ENCODE data around the gene HACE1. TPM values are rescaled to one million over a fixed set of nuclear protein-coding genes. Genes with fewer than 3 reads are reported as not detected.
"Not testable (repeated sequence)": the region's sequence is repeated elsewhere in the genome, so short reads cannot be mapped to it uniquely, and the experiment has no call there.

The HACE1 gene, protein sequence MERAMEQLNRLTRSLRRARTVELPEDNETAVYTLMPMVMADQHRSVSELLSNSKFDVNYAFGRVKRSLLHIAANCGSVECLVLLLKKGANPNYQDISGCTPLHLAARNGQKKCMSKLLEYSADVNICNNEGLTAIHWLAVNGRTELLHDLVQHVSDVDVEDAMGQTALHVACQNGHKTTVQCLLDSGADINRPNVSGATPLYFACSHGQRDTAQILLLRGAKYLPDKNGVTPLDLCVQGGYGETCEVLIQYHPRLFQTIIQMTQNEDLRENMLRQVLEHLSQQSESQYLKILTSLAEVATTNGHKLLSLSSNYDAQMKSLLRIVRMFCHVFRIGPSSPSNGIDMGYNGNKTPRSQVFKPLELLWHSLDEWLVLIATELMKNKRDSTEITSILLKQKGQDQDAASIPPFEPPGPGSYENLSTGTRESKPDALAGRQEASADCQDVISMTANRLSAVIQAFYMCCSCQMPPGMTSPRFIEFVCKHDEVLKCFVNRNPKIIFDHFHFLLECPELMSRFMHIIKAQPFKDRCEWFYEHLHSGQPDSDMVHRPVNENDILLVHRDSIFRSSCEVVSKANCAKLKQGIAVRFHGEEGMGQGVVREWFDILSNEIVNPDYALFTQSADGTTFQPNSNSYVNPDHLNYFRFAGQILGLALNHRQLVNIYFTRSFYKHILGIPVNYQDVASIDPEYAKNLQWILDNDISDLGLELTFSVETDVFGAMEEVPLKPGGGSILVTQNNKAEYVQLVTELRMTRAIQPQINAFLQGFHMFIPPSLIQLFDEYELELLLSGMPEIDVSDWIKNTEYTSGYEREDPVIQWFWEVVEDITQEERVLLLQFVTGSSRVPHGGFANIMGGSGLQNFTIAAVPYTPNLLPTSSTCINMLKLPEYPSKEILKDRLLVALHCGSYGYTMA
- total RNA-seq (2014; rRNA removed; shearing (Covaris generic)), result 8.9 and 13.5 TPM in 2 replicates

GRCh38 chr6:104859225-104860146, at the start of gene HACE1:
Gene HACE1 (minus strand): TSS chr6:104859919. CDS start chr6:104859642, 277 bp downstream.
- DNase-seq (ENCODE audit: low read depth), result peak; percentile 89

DNA sequence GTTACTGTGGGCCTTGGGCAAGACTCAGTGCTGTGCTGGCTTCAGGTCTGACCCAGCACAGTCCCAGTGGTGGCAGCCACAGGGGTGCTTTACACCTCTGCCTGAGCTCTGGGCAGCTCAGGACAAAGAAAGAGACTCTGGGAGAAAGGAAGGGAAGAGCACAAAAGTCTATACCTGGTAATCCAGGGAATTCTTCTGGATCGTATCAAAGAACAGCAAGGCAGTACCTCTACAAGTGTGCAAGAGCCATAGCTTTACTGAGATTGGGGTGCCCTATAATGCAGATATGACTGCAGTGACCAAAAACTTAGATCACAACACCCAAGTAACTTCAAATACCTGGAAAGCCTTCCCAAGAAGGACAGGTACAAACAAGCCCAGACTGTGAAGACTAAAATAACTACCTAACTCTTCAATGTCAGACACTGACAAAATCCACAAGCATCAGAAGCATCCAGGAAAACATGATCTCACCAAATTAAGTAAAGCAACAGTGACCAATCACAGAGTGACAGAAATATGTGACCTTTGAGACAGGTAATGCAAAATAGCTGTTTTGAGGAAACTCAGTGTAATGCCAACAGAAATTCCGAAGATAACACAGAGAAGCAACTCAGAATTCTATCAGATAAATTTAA, 49.3 kb upstream of the HACE1 start:
- DNase-seq (ENCODE audit: low read depth), result no peak

DNA sequence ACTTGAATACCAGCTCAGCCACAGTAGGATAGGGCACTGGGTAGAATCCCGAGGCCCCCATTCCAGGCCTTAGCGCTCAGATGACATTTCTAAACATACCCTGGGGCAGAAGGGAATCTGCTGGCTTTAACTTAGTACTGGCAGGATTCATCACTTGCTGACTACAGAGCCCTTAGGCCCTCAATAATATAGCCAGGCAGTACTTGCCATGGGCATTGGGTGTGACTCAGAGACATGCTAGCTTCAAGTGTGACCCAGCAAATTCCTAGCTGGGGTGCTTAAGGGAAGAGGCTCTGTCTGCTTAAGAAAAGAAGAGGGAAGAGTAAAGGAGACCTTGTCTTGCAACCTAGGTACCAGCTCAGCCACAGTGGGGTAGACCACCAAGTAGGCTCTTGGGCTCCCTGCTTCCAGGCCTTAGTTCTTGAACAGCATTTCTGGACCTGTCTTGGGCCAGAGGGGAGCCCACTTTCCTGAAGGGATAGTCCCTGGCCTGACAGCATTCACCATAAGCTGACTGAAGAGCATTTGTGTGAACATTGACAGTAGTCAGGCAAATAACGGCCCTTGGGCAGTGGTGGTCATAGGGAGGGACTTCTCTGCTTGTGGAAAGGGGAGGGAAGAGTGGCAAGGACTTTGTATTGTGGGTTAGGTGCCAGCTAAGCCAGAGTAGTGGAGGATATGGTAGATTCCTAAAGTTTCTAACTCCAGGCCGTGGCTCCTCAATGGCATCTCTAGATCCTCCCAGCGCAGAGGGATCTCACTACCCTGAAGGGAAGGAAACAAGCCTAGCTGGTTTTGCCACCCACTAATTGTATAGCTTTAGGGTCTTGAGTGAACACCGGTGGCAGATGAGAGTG, 48.5 kb upstream of the HACE1 start:
- peak; percentile 38 for DNase-seq (ENCODE audit: low read depth)

GRCh38 chr6:104898893-104899292, 39.2 kb upstream of the HACE1 start:
- DNase-seq (ENCODE audit: low read depth), result peak; percentile 7

DNA sequence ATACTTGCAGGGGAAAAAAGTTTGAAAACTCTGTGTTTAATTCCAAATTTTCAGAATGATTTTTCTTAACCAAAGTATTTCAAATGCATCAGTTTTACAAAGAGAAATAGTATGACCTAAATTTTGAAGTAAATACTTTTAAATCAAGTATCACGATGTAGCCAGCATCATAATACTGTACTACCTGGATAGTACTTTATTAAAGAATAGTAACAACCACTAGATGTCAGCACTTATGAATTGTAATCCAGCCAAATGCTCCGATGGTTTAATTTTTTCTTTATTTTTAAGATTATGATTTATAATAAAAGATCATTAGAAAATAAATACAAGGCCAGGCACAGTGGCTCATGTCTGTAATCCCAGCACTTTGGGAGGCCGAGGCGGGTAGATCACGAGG, 37.2 kb upstream of the HACE1 start:
- peak; percentile 8 for DNase-seq (ENCODE audit: low read depth)

DNA sequence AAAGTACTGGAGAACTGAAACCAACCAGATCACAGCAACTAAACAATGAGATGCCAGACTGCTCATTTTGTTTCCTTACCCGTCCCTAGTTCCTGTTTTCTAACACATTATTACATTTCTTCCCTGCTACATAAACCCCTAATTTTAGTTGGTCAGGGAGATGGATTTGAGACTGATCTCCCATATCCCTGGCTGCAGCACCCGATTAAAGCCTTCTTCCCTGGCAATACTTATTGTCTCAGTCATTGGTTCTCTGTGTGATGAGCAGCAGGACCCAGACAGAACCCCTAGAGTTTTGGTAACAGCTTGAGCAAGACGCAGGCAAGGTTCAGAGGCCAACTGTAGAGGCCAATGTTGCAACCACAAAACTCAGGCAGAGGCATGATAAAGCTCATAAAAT, 28.3 kb upstream of the HACE1 start:
- DNase-seq (ENCODE audit: low read depth), result no peak

GRCh38 chr6:104887350-104887749, 27.6 kb upstream of the HACE1 start:
- peak; percentile 58 for DNase-seq (ENCODE audit: low read depth)

- no peak for DNase-seq (ENCODE audit: low read depth)
Measured at GRCh38 chr6:104885518-104886043, 25.9 kb upstream of the HACE1 start.

- DNase-seq (ENCODE audit: low read depth), result no peak
Measured at GRCh38 chr6:104884867-104885517, 25.3 kb upstream of the HACE1 start.

GRCh38 chr6:104881964-104882668, 22.4 kb upstream of the HACE1 start:
- no peak for DNase-seq (ENCODE audit: low read depth)

GRCh38 chr6:104862456-104862855, 2.7 kb upstream of the HACE1 start:
- peak; percentile 13 for DNase-seq (ENCODE audit: low read depth)

GRCh38 chr6:104860221-104860620, 502 bp upstream of the HACE1 start:
- no peak for DNase-seq (ENCODE audit: low read depth)

DNA sequence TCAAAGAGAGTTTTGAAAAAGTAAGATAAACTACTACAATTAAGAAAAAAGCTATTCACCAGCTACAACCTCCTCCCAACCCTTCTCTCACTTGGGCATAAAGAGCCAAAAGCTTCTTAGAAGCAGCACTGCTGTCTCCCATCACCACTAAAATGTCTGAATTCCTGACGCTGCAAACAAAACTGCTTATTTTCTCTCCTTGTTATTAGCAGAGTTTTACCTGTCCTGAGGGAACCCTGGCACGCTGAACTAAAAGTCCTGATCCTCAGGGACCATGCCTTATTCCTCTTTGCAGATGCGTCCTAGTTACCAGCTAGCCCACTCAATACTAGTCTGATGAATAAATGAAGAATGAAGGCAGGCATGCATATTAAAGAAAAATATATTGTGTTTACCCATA, 1.1 kb downstream of the HACE1 start:
- DNase-seq (ENCODE audit: low read depth), result peak; percentile 7

DNA sequence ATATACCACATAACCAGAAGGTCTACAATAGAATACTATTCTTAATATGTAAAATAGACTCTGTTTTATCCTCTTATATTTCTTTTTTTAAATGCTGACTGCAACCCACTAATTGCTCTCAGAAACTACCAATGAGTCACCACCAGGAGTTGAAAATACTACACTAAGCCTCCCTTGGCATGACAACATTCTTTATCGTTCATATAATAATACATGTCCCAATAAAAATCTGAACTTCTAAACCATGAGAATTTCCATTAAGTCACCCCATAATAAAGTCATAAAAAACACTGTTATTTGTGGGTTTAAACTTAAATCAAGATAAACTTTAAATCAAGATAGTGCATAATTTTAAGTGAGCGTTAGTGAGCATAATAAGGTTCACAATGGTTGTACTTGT, 4.2 kb downstream of the HACE1 start:
- peak; percentile 72 for DNase-seq (ENCODE audit: low read depth)

- DNase-seq (ENCODE audit: low read depth), result not testable (repeated sequence)
Measured at GRCh38 chr6:104847721-104848120, 12.0 kb downstream of the HACE1 start.

DNA sequence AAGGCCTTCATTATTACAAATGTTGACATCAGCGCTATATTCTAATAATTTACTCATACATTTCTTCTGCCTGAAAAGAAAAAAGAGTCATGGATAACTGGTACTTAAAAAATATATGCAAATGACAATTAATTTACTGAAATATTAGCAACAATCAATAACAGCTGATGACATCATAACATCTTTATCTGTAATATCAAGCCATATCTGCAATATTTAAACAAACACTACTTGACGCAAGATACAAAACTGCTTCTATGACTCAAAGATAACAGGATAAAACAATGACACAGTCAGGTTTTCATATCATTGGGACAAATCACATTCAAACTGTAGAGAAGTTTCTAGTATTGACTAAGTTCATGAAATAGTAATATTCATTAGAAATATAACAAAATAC, 16.5 kb downstream of the HACE1 start:
- no peak for DNase-seq (ENCODE audit: low read depth)

GRCh38 chr6:104837158-104837557, 22.6 kb downstream of the HACE1 start:
- DNase-seq (ENCODE audit: low read depth), result no peak

- not testable (repeated sequence) for DNase-seq (ENCODE audit: low read depth)
Measured at GRCh38 chr6:104836479-104837020, 23.2 kb downstream of the HACE1 start.
